Activated CD4-positive, alpha-beta T cell treated with anti-CD3 and anti-CD28 coated beads, Interleukin-2, amount 50 U/mL, for 1 hour (primary cell): ENCODE data around the gene SNAP23.
"Not testable (repeated sequence)": the region's sequence is repeated elsewhere in the genome, so short reads cannot be mapped to it uniquely, and the experiment has no call there.

ENCODE experiments used
- DNase-seq: peaks from one replicate; pipeline ENCODE4 v3.0.0-alpha.2; 2020

The SNAP23 gene

DNA sequence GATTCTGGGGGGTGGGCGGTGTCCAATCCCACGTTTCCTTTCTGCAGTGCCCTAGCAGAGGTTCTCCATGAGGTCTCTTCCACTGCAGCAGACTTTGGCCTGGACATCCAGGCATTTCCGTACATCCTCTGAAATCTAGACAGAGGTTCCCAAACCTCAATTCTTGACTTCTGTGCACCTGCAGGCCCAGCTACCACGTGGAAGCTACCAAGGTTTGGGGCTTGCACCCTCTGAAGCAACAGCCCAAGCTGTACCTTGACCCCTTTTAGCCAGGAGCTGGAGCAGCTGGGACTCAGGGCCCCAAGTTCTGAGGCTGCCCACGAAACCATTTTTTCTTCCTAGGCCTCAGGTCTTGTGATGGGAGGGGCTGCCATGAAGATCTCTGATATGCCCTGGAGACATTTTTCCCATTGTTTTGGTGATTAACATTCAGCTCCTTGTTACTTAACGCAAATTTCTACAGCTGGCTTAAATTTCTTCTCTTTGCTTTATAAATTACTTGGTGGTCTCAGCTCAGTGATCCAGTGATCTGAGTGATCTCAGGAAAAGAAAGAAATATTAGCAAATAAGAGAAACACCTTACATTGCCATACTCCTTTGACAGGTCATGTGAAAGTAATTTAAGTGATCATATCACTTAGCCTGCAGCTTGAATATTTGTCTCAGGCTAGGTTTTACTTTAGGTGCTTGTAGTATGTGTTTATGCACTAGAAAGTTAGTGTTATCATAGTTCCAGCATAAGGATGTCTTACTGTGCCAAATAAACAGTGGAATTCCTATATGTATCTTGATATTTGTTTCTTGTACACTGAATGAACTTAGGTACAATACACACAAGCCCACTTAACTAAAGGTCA is 3.0 kb downstream of the SNAP23 start:
- no peak for DNase-seq

DNA sequence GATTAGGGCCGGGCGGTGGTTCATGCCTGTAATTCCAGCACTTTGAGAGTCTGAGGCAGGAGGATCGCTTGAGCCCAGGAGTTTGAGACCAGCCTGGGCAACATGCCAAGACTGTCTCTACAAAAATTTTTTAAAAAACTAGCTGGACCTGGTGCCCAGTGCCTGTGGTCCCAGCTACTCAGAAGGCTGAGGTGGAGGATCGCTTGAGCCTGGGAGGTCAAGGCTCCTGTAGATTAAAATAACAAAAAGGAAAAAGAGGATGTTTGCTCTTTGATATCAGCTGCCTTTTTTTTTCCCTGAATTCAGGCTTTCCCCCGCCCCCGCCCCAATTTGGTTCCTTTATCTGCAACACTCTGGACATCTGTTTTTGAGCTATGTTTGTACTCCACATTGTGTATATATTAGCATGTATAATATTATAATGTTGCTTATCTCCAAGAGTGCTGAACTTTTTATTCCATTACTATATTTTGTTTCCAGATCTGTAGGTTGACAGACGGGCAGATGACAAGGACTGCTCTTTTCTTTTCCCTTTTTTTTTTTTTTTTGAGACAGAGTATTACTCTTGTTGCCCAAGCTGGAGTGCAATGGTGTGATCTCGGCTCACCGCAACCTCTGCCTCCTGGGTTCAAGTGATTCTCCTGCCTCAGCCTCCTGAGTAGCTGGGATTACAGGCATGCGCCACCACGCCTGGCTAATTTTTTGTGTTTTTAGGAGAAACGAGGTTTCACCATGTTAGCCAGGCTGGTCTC is 4.6 kb downstream of the SNAP23 start:
- no peak for DNase-seq

DNA sequence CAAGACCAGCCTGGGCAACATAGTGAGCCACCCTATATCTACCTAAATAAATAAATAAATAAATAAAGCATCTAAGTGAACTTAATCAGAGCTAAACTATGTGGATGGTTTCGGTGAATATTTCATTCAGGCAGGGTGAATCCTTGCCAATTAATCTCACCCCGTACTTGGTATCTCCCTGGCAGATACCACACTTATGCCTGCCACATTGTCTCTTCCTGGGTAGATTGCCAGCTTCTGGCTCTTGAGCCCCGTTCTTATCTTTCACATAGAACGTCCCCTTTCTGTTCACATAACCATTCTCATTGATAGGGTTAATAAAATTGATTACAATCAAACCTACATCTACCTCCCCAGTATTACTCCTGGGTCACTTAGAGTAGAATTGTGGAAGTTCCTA is 7.0 kb downstream of the SNAP23 start:
- no peak for DNase-seq

DNA sequence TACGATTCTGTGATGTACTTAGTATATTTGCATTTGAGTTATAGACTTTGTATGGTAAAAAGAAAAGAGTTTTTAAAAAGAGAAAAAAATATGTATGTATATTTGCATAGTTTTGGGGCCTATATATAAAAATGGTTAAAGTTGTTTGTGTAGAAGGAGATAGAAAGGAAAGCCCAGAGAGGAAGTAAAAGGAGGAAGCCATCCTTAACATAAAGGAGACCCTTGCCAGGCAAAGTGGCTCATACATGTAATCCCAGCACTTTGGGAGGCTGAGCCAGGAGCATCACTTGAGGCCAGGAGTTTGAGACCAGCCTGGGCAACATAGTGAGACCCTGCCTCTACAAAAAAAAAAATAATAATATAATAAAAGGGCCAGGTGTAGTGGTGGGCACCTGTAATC is 8.4 kb downstream of the SNAP23 start:
- DNase-seq = no peak

DNA sequence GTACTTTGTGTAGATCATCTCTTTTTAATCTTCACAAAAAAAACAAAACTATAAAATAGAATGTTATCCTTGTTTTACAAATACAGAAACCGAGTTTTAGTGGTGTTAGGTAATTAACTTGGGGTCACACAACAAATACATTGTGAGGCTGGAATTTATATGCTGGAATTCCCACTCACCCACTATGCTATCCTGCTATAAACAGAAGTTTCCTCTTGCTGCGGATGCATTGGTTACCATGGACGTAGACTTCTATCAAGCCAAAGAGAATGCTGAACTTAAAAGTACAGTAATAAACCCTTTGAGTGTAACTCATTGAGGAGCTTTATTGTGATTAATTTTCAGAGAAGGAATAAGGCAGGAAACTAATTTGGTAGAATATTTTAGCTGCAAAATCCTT is 9.2 kb downstream of the SNAP23 start:
- DNase-seq = no peak

DNA sequence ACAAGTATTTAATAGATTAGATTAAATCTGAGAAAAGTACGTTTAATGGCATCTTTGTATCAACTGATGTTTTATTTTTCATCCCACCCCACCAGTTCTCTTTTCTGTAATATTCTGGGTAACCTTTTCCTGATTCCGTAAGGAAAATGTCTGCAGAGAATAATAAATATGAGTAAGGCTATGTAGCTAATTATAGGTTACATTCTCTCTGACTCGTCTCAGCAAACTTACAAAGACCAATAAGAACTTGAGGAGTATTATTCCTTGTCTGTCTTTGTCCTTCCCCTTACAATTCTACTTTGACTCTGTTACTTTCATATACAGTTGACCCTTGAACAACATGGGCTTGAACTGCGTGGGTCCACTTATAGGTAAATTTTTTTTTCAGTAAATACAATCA is 12.1 kb downstream of the SNAP23 start:
- no peak for DNase-seq

DNA sequence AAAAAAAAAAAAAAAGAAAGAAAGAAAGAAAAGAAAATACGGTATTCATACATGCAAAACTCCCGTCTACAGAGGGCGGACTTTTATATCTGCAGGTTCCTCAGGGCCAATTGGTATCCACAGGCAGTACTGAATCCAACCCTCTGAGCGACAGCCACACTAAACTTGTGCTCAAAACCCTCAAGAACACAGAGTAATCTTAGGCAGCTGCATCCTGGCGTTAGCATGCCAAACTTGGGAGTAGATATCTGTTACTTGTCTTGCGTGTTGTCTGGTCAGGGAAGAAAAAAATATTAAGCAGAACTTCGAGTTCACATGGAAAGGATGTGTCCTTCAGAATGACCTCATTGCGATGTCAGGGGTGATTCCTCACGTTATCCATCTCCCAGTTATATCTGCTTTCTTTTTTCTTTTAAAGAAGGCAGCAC is 12.8 kb downstream of the SNAP23 start:
- DNase-seq = no peak

DNA sequence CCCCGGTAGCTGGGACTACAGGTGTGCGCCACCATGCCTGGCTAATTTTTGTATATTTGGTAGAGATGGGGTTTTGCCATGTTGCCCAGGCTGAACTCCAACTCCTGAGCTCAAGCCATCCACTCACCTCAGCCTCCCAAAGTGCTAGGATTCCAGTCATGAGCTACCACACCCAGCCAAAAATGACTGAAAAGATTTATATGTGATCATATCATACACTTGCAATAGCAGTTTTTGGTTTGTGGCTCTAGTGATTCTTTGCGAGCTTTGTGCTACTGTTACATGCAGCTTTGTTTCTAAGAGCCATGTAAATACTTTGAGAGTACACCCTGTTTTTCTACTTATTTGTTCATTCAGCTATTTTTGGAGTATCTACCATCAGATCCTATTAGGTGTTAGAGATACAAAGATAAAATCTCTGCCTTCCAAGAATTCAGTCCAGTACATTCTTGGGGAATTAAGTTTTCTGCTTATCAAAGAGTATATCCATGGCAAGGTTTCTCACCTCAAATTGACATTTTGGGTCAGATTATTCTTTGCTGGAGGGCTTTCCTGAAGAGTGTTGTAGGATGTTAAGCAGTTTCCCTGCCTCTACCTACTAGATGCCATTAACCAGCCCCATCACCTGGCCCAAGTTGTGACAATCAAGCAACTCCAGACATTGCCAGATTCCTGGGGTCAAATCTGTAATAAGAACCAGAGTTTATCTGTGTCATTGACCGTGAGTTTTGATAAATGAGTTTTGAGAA is 15.0 kb downstream of the SNAP23 start:
- no peak for DNase-seq

DNA sequence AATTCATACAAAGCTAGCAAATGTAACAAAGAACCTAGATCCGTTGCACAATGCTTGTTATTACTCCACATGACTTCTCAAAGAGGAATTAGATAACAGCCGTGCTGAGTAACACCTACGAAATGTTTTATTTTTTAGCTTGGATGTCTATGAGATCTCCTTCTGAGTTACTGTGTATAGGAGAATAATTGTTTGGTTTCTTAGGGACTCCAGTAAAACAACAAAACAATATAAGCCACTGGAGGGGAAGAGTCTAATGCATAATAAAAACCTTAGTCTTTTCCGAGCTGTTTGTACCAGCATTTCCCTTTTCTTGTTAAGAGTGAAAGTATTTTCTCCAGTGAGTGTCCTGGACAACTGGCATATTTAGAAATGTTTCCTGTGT is 15.6 kb downstream of the SNAP23 start:
- no peak for DNase-seq

DNA sequence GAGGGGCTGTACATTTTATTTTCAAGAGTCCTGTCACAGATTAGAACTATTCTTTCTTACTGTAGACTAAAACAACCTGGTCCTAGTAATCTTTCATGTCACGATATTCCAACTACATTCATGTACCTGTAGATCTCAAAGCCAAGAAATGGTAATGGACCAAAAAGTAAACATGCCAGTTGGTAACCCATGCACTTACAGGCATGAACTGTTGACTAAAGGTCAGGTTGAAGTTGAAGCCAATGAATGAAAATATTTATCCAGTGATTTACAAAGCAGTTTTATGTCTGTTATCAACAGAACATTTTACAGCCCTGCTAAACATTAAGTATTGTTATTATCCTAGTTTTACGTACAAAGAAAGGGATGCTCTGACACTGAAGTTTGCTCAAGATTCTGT is 27.9 kb downstream of the SNAP23 start:
- DNase-seq = no peak

DNA sequence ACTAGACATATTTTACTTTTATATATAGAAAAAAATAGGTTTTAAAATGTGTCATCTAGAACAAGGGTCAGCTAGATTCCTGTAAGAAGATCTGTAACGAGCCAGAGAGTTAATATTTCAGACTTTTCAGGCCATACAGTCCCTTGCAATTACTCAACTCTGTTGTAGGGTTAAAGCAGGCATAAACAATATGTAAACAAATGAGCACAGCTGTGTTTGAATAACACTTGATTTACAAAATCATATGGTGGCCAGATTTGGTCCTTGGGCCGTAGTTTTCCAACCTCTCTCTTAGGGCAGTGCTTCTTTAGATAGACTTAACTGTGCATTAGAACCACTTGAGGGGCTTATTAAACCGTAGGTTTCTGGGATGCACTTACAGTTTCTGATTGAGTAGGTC is 33.5 kb downstream of the SNAP23 start:
- no peak for DNase-seq

DNA sequence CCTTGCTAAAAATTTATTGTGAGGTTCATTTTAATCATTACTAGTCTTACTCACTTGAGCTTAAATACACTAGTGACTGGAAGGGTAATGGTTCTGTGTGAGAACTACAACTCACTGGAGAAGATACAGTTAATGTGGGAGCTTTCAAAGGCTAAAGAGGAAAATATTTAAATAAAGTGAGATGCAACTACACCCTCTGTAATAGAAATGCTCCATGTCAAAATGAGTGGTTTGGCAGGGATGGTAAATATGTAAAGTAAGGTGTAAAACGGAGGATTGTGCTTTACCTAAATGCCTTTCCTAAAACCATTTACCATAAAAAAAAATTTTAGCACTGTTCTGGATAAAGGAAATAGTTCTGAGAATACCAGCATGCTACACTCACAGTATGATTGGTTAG is 37.8 kb downstream of the SNAP23 start:
- no peak for DNase-seq

DNA sequence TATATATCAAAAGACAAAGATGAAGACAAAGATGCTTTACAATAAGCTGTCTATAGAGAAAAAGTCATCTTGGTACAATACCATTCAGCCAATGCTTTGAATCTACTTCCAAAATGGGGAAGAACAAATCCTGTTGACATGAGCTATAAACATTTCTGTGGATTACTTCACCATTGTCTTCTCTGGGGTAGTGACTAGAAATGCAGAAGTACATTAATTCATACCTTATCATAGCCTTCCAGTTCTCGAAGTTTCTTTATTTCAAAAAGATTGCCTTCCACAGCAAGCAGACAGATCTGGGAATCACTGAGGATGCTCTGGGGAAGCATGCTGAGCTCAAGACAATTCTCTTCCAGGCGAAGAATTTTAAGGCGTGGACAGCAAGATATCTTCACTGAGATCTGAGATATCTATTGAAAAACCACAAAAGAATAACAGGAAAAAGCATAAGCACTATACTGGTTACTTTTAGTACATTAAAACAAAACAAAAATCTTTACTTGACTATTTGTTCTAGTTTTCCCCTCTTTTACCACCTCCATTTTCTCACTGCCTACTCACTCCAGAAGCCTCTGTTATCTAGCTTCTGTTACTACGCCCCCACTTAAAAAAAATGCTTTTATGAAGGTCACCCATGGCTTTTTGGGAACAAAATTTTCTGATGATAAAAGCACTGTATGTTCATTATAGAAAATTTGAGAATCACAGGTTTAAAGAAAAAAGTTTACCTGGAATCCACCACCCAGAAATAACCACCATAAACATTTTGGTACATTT is 49.6 kb downstream of the SNAP23 start:
- DNase-seq = no peak

DNA sequence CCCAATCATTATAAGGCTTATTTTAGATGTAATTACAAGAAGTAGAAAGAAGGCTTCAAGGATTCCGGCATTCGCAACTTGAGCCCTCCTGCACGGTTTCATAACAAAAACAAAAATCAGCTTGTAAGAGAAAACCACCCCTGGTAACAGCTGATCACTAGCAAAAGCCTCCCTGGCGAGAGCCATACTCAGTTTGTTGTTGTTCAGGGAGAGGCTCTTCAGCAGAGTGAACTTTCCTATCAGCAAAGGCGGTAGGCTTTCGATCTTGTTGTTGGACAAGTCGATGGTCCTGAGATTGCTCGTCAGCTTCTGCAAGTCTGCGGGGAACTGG is 52.4 kb downstream of the SNAP23 start:
- no peak for DNase-seq

DNA sequence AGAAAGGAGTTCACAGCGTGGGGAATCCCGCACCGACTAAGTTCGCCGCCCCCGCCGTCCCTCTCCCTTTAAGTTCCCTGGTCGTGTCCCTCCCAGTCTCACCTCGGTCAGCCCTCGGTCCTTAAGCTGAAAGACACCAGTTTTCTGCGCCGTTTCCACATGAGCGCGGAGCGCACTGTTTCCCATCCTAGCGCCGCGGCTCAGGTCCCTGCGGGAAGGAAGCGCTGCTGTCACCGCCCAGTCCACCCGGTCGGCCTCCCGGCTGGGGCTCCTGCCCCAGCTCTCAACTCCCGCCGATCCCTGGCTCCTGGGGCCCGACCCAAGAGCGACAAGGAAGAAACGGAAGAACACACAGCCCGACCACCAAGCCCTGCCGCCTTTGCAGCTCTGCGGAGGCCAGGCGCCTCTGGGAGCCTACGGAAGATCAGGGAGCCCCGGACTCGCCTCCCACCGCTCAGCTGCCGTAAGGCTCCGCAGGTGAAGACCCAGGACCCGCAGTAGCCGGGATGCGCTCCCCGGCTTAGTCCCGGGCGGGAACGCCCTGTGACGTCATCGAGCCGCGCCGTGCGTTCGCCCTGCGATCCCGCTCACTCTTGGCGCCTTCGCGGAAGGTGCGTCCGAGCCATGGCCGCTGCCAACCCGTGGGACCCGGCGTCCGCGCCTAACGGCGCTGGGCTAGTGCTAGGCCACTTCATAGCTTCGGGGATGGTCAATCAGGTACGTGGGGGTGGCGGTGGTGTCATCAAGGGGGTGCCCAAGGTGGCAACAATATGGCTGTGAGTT is 53.0 kb downstream of the SNAP23 start, which contains the start of the genes HAUS2 and LRRC57:
Gene HAUS2, plus strand, starts transcription at position 590 of the 783 bp plus-strand sequence. Its CDS starts 35 bp downstream, at position 625.
Gene LRRC57, minus strand, starts transcription at position 545 of the 783 bp plus-strand sequence. Its CDS starts 359 bp downstream, at position 186.
- DNase-seq = peak; percentile 86

DNA sequence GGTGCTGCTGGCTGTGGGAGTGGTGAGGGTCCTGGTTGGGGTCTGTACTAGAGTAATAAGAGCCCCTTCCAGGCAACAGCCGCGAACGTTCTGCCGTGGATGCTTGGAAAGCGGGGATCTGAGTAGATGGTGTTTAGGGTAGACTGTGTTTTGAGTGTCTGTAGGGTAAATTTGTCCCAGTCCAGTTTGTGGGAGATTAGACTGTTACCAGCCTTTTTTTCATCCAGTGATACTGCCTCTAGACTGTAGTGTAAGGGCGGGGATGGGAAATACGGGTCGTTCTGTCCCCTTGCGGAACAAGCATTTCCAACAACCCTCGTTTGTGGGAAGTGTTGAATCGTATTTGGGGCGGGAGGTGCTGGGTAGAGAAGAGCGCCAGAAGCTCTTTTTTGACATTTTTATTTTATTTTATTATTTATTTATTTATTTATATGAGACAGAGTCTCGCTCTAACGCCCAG is 53.6 kb downstream of the SNAP23 start:
- no peak for DNase-seq

DNA sequence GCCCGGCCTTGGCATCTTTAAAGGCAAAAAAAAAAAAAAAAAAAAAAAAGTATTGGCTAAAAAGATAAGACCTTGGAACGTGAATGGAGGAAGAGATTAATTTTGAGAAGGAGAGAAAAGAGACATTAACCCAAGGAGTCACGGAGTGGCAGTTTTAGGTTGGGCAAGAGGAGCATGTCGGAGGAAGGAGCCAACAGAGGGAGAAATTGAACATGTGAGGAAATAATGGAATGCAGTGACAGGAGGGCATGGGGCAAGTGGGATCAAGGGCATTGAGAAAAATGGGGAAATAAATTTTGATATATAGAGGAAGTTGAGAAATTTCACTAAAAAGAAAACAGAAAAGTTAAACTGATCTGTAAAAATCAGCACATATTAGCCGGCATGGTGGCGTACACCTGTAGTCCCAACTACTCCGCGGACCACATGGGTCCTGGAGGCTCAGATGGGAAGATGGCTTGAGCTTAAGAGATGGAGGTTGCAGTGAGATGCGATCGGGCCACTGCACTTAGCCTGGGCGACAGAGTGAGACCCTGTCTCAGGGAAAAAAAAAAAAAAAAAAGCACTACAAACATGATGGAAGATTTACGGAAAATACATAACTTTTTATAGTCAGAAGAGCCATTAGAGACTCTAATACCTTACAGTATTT is 54.4 kb downstream of the SNAP23 start:
- no peak for DNase-seq

DNA sequence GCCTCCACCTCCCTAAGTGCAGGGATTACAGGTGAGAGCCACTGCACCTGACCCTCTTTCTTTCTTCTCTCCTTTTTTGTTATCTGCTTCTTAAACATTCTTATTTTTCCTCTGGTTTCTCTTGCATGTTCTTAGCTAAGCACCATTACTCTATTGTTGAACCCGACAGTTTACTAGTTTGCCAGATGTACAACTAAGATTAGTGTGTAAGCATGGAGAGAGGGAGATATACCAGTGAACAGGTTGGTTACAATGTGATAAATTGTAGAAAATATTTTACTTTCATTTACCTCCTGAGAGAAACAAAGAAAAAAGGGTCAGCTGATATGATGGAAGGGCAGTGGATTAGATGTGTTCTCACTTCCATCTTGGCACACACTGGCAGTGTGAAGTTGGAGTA is 58.1 kb downstream of the SNAP23 start:
- DNase-seq = no peak

DNA sequence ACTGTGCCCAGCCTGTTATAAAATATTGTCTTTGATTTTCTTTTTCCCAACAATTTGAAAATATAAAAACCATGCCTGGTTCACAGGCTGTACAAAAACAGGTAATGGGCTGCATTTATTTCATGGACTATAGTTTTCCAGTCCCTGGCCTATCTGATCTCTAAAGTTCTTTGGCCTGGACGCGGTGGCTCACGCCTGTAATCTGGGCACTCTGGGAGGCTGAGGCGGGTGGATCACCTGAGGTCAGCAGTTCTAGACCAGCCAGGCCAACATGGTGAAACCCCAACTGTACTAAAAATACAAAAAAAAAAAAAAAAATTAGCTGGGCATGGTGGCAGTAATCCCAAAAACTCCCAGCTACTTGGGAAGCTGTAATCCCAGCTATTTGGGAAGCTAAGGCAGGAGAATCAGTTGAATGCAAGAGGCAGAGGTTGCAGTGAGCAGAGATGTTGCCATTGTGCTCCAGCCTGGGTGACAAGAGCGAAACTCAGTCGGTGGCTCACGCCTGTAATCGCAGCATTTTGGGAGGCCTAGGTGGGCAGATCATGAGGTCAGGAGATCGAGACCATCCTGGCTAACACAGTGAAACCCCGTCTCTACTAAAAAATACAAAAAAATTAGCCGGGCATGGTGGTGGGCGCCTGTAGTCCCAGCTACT is 61.2 kb downstream of the SNAP23 start:
- DNase-seq = not testable (repeated sequence)

DNA sequence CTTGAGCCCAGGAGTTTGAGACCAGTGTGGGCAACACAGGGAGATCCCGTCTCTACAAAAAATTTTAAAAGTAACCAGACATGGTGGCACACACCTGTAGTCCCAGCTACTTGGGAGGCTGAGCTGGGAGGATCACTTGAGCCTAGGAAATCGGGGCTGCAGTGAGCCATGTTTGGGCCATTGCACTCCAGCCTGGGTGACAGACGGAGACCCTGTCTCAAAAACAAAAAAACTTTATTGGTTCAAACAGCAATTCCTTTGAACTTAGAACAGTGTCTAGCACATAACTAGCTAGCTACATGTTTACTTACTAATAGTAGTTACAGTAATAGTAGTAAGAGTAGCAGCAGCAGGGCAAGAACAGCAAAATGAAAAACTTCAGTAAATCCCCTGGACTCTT is 63.3 kb downstream of the SNAP23 start:
- no peak for DNase-seq
